HG03378 (cell line): ENCODE measurements around the gene KIF1B.

Experiments used
- ATAC-seq: cut with Tn5 transposase; IDR thresholded peaks from one replicate; pipeline ENCODE4 v1.9.1; 2021; ENCODE audit warnings: mild to moderate bottlenecking, moderate library complexity; ENCODE audit not compliant: unreplicated experiment

Gene KIF1B, protein sequence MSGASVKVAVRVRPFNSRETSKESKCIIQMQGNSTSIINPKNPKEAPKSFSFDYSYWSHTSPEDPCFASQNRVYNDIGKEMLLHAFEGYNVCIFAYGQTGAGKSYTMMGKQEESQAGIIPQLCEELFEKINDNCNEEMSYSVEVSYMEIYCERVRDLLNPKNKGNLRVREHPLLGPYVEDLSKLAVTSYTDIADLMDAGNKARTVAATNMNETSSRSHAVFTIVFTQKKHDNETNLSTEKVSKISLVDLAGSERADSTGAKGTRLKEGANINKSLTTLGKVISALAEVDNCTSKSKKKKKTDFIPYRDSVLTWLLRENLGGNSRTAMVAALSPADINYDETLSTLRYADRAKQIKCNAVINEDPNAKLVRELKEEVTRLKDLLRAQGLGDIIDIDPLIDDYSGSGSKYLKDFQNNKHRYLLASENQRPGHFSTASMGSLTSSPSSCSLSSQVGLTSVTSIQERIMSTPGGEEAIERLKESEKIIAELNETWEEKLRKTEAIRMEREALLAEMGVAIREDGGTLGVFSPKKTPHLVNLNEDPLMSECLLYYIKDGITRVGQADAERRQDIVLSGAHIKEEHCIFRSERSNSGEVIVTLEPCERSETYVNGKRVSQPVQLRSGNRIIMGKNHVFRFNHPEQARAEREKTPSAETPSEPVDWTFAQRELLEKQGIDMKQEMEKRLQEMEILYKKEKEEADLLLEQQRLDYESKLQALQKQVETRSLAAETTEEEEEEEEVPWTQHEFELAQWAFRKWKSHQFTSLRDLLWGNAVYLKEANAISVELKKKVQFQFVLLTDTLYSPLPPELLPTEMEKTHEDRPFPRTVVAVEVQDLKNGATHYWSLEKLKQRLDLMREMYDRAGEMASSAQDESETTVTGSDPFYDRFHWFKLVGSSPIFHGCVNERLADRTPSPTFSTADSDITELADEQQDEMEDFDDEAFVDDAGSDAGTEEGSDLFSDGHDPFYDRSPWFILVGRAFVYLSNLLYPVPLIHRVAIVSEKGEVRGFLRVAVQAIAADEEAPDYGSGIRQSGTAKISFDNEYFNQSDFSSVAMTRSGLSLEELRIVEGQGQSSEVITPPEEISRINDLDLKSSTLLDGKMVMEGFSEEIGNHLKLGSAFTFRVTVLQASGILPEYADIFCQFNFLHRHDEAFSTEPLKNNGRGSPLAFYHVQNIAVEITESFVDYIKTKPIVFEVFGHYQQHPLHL (N-terminal part only)

DNA sequence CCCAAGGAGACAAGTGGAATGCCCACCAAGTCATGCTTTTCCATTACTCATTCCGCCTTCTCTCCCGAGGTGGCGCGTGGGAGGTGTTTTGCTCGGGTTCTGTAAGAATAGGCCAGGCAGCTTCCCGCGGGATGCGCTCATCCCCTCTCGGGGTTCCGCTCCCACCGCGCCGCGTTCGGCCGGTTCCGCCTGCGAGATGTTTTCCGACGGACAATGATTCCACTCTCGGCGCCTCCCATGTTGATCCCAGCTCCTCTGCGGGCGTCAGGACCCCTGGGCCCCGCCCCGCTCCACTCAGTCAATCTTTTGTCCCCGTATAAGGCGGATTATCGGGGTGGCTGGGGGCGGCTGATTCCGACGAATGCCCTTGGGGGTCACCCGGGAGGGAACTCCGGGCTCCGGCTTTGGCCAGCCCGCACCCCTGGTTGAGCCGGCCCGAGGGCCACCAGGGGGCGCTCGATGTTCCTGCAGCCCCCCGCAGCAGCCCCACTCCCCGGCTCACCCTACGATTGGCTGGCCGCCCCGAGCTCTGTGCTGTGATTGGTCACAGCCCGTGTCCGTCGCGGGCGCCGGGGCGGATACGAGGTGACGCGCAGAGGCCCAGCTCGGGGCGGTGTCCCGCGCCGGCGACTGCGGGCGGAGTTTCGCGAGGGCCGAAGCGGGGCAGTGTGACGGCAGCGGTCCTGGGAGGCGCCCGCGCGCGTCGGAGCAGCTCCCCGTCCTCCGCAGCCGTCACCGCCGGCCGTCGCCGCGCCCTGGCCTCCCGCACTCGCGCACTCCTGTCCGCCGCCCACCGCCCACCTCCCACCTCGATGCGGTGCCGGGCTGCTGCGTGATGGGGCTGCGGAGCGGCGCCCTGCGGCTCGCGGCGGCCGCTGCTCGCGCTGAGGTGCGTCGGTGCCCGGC is at the start of gene KIF1B:
Gene KIF1B (plus strand): TSS at position 666 of the 906 bp plus-strand sequence. CDS start 21,759 bp downstream, outside the sequence.
- peak; percentile 86 for ATAC-seq

DNA sequence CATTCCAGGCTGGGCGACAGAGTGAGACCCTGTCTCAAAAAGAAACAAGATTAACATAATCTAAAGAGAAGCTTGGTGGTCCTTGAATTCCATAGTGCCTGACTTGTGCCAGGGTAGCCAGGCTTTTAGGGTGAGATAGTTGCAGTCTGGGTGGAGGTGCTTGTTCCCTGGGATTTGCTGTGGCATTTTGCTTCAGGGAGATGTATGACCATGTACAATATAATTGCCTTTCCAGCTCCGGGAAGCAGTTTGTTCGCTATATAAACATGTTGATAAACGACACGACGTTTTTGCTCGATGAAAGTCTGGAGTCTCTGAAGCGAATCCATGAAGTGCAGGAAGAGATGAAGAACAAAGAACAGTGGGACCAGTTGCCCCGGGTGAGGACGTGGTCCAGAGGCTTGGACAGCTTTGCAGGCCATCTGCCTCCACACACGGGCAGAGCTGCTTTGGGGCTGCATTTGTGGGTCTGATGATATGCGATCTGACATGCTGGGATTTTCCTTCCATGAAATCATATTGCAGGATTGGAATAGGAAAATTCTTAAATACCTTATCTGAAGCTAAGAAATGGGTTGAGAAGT is 49.4 kb upstream of the KIF1B start:
- ATAC-seq, result no peak

DNA sequence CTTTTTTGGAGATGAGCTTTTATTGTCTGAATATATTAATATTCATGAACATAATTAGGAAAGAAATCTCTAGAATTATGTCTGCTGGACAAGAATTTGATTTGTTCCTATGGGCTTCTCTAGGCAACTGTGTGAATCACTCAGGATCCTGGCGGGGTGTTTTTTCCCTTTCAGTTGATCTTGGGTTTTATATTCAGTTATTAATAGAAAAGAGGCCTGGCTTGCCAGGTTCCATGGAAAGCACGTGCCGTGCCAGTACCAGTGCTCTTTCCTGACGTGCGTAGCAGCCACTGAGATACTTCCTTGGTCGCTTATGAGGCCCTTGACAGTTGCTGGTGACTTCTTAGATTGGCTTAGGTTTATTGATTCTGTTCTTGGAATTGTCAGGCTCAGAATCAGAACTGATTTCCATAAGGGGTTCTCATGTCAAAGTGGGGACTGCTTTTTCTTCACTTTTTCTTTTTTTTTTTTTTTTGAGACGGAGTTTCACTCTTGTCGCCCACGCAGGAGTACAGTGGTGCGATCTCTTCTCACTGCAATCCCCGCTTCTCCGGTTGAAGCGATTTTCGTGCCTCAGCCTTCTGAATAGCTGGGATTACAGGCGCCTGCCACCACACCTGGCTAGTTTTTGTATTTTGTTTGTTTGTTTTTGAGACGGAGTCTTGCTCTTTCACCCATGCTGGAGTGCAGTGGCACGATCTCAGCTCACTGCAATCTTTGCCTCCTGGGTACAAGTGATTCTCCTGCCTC is 48.7 kb upstream of the KIF1B start:
- ATAC-seq, result no peak

DNA sequence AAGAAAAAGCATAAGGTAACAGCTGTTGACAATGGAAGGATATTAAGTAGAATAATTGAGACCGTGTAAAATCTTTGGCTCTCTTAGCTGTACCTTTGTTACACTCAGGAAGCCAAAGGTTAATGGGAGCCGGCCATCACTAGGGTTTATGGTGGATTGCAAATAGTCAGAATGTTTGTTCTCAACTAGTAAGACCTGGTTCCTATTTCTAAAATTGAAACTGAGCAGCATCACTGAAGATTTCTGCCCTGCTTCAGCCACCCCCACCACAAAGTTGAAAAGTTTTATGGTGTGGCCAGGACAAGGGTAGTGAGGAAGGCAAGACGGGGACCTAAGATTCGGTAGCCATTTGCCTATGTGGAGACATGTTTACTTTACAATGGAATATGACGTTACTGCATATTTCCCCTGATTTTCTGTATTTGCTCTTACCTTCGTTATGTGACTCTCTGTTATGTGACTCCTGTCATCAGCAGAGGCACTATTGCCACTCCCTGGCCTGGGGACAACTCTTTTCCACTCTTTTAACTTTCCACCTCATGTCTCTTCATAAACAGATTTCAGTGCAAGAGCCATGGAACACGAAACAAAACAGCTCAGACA is 41.4 kb upstream of the KIF1B start:
- no peak for ATAC-seq

DNA sequence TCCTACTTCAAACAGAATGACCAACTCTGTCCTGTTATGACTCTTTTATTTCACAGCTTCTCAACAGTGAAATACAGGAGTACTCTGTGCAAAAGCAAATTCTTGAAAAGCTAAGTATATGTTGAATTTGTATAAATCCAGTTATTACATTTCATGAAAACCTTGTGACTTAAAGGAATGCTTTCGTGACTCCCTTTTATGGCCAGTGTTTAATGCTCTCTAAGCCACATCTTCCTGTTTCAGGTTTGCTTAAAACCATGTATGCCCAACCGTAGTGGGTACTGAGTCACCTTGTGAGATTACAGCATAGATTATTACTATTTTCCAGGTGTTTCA is 40.2 kb upstream of the KIF1B start:
- ATAC-seq, result peak; percentile 59

DNA sequence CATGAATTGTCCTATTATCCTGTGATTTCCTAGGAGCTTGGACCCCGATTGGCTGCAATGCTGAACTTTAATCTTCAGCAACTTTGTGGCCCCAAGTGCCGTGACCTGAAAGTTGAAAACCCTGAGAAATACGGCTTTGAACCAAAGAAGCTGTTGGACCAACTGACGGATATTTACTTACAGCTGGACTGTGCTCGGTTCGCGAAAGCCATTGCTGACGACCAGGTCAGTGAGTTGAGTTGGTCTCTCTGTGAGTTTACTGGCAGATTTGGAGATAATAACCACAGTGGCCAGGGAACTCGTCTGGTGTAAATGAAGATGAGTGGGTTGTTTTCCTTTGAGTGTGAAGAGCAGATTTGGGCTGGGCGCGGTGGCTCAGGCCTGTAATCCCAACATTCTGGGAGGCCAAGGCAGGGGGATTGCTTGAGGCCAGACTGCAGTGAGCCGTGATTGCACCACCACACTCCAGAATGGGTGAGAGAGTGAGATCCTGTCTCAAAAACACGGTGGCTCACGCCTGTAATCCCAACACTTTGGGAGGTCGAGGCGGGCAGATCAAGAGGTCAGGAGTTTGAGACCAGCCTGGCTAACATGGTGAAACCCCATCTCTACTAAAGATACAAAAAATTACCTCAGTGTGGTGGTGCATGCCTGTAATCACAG is 39.1 kb upstream of the KIF1B start:
- ATAC-seq, result no peak

DNA sequence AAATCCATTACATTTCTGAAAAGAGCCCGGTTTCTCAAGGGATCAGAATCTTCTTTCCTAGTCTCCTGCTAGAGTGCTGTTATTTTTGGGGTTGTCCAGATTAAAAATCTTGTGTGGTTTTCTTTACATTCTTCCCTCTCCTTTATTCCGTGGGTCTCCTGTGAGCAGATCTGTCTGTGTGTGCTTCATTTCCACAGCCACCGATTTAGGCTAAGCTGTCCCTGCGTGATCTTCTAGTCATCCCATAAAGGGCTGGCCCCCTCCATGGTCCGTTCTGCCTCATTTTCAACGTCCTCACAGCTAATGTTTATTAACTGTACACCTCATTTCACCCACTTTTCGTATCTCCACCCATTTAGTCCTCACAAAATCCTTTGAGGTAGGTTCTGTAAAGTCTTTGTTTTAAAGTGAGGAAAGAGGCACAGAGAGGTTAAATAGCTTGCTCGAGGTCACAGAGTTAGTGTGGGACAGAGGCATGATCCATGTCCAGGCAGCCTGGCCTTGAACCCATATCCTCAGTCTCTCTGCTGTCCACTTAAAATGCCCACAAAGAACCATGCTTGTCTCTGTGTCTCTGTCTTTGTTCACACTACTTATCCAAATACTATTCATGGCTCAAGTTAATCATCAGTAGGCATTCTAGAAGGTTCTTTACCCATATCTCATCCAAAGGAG is 38.2 kb upstream of the KIF1B start:
- ATAC-seq, result no peak

GRCh38 chr1:10173582-10173981 is 36.8 kb upstream of the KIF1B start:
- ATAC-seq, result no peak

- no peak for ATAC-seq
These were observed 32.5 kb upstream of the KIF1B start for GRCh38 chr1:10177876-10178275.

DNA sequence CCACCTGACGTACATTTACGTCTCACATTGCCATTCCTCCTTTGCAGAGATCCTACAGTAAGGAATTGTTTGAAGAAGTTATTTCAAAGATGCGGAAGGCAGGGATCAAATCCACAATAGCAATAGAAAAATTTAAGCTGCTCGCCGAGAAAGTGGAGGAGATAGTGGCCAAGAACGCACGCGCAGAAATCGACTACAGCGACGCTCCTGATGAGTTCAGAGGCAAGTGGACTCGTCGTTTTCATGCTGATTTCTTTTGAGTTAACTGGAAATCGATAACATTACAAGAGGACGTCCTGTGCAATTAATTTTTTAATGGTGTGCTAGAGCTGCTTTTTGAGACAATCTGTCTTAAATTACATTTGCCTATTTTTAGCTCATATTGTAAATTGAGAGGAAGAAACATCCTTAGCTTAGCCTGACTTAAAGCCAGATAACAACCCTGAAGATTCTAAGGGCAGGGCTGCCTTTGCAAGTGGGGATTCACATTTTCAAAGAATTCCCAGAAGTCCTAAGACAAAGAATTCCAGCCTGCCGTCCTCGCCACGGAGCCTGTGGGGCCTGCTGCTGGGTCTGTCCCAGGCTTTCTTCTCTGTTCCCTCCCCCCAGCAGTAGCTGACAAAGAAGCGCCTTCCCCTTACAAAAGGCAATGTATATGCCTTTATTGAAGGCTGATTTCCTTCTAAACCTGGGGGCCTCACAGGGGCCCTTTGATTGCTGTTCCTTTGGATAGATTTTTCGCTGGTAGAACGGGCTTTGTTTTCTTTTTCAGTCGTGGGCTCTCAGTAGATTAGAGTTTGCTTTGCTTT is 31.6 kb upstream of the KIF1B start:
- ATAC-seq, result no peak

DNA sequence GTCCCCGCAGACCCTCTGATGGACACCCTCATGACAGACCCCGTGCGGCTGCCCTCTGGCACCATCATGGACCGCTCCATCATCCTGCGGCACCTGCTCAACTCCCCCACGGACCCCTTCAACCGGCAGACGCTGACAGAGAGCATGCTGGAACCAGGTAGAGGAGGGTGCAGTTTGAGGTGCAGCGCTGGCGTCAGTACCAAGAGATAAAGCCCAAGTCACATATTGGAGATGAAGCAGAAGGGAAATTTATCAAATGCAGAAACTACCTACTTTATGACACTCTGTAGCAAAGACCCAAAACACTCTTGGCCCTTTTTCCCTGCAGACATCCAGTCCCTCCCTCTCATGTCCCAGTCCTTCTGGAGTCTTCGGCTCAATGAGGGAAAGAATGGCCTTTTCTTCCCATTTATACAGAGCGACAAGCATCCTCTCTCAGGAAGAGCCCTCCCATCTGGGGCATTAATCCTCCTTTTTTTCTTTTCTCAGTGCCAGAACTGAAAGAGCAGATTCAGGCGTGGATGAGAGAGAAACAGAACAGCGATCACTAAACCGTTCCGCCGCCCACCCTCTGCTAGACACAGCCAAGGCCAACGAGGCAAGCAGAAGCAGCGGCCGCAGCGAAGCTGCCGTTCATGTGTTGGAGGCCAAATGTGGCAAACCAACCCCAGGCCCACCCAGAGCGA is 30.8 kb upstream of the KIF1B start:
- ATAC-seq, result no peak

DNA sequence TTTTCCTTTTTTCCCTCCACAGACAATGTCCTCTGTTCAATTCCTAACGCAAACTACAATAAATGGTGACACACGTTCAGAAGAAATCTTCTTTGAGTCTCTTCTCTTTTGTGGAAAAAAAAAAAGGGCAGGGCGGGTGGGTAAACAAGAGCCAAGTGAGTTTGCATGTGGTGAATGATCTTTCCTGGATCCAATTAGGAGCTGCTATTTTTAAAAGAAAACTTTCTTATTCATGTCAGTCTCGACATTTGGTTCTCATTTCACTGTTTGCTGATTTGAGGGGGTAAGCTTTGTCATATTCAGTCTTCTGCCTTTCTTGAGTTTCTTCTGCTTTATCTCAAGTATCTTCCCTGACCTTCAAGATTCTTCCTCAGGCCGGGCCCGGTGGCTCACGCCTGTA is 29.2 kb upstream of the KIF1B start:
- no peak for ATAC-seq

- ATAC-seq, result no peak
These were observed 24.6 kb upstream of the KIF1B start for GRCh38 chr1:10185759-10186158.

GRCh38 chr1:10186331-10187025 is 23.9 kb upstream of the KIF1B start:
- no peak for ATAC-seq

DNA sequence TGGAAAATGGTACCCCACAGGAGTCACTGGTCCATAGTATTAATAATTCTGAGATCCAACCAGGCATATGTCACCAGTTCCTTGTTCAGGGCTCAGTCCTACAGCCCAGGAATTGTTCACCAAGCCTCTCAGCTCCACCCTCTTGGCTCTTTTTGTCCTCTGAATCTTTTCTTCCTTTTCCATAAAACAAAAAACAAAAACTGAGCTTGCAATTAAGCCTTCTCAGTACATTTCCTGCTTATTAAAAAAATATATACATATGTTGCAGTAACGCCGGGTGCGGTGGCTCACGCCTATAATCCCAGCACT is 23.4 kb upstream of the KIF1B start:
- ATAC-seq, result no peak

DNA sequence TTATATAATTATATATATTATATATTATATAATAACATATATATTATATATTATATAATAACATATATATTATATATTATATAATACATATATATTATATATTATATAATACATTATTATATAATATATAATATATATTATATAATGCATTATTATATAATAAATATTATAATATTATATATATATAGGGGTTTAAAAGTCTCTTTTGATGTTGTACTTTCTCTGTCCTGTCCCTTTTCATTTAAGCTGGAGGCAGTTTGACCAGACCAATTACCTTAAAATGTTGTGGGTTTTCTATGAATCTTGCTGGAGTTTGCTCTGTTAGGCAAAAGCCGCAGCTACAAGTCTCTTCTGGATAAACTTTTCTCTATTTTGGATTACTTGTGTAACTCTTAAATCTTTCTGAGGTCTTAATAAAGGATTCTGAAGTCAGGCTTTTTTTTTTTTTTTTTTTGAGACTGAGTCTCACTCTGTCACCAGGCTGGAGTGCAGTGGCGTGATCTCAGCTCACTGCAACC is 22.2 kb upstream of the KIF1B start:
- no peak for ATAC-seq
